HL-60 (cell line): ENCODE results near the gene EHBP1.

ENCODE experiments used
- POLR2AphosphoS5 ChIP-seq: IDR thresholded peaks from 2 replicates; pipeline ENCODE4 v1.6.1; 2012; ENCODE audit warnings: low read depth
- SPI1 ChIP-seq: IDR thresholded peaks from 2 replicates; pipeline ENCODE4 v1.6.1; 2012; ENCODE audit warnings: low read depth, mild to moderate bottlenecking, borderline replicate concordance
- TF ChIP-seq, protein P1 (sequence below): IDR thresholded peaks from one replicate; pipeline ENCODE4 v1.5.1; 2011; ENCODE audit warnings: low read length, control low read depth, inconsistent platforms; ENCODE audit not compliant: insufficient read depth
- TF ChIP-seq, protein P2 (sequence below): IDR thresholded peaks from 2 replicates; pipeline ENCODE4 v1.6.1; 2012; ENCODE audit warnings: low read depth; ENCODE audit not compliant: insufficient replicate concordance

DNA sequence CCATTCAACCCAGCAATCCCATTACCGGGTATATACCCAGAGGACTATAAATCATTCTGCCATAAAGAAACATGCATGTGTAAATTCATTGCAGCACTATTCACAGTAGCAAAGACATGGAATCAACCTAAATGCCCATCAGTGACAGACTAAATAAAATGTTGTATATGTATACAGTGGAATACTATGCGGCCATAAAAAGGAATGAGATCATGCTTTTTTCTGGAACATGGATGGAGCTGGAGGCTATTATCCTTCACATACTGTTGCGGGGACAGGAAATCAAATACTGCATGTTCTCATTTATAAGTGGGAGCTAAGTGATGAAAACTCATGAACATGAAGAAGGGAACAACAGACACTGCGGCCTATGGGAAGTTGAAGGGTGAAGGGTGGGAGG, 65.1 kb downstream of the EHBP1 start:
- TF ChIP-seq, protein P1, sequence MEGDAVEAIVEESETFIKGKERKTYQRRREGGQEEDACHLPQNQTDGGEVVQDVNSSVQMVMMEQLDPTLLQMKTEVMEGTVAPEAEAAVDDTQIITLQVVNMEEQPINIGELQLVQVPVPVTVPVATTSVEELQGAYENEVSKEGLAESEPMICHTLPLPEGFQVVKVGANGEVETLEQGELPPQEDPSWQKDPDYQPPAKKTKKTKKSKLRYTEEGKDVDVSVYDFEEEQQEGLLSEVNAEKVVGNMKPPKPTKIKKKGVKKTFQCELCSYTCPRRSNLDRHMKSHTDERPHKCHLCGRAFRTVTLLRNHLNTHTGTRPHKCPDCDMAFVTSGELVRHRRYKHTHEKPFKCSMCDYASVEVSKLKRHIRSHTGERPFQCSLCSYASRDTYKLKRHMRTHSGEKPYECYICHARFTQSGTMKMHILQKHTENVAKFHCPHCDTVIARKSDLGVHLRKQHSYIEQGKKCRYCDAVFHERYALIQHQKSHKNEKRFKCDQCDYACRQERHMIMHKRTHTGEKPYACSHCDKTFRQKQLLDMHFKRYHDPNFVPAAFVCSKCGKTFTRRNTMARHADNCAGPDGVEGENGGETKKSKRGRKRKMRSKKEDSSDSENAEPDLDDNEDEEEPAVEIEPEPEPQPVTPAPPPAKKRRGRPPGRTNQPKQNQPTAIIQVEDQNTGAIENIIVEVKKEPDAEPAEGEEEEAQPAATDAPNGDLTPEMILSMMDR = no peak
- TF ChIP-seq POLR2AphosphoS5 (no peak), SPI1 (no peak)
- TF ChIP-seq, protein P2, sequence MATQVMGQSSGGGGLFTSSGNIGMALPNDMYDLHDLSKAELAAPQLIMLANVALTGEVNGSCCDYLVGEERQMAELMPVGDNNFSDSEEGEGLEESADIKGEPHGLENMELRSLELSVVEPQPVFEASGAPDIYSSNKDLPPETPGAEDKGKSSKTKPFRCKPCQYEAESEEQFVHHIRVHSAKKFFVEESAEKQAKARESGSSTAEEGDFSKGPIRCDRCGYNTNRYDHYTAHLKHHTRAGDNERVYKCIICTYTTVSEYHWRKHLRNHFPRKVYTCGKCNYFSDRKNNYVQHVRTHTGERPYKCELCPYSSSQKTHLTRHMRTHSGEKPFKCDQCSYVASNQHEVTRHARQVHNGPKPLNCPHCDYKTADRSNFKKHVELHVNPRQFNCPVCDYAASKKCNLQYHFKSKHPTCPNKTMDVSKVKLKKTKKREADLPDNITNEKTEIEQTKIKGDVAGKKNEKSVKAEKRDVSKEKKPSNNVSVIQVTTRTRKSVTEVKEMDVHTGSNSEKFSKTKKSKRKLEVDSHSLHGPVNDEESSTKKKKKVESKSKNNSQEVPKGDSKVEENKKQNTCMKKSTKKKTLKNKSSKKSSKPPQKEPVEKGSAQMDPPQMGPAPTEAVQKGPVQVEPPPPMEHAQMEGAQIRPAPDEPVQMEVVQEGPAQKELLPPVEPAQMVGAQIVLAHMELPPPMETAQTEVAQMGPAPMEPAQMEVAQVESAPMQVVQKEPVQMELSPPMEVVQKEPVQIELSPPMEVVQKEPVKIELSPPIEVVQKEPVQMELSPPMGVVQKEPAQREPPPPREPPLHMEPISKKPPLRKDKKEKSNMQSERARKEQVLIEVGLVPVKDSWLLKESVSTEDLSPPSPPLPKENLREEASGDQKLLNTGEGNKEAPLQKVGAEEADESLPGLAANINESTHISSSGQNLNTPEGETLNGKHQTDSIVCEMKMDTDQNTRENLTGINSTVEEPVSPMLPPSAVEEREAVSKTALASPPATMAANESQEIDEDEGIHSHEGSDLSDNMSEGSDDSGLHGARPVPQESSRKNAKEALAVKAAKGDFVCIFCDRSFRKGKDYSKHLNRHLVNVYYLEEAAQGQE = no peak
